ENCODE data around the gene SLC4A1. TPM values are rescaled to one million over a fixed set of nuclear protein-coding genes. Genes with fewer than 3 reads are reported as not detected.

SLC4A1 gene
- total and polyA plus RNA-seq, 11 donors = 0.03 to 3.3 (median 0.50) TPM; not detected in 2

- no peak for ATAC-seq
- H3K27me3 ChIP-seq = peaks cover 22 to 49% (median 32%) of the 10 kb centered on the region in 9 donors
- H3K4me1 ChIP-seq = peaks cover 0 to 32% (median 20%) of the 10 kb centered on the region in 12 donors
- intact Hi-C loops (cut with DNase I) = loop anchor here in 1 of 10 donors (5.0 kb wide), 1 partner anchor 49 kb away; no protein-coding TSS in a partner anchor
- no peaks in the 10 kb centered on the region for H3K36me3 ChIP-seq
- no peak overlapping the region for H3K27ac ChIP-seq
- no peak for TF ChIP-seq POLR2A (IDR thresholded peaks at IDR 0.05)
- no peak for TF ChIP-seq CTCF (IDR thresholded peaks at IDR 0.05)
- H3K4me3 ChIP-seq = no peak overlapping the region
- WGBS, 4 donors = 59 to 100% (median 80%) methylated on average over 1 to 5 of the region's 5 CpGs
- no peak for DNase-seq
- no peaks in the 10 kb centered on the region for H3K9me3 ChIP-seq
Measured at GRCh38 chr17:44311562-44312181, 43.7 kb upstream of the SLC4A1 start.

GRCh38 chr17:44310609-44311376, 42.9 kb upstream of the SLC4A1 start:
- no peak for TF ChIP-seq CTCF (IDR thresholded peaks at IDR 0.05)
- TF ChIP-seq POLR2A (IDR thresholded peaks at IDR 0.05) = no peak
- no peaks in the 10 kb centered on the region for H3K36me3 ChIP-seq
- ATAC-seq (no peak), DNase-seq (no peak)
- H3K4me1 ChIP-seq = peaks cover 0 to 32% (median 19%) of the 10 kb centered on the region in 12 donors
- no peak overlapping the region for H3K4me3 ChIP-seq
- intact Hi-C loops (cut with DNase I) = loop anchor here in 1 of 10 donors (5.0 kb wide), 1 partner anchor 48 kb away; no protein-coding TSS in a partner anchor
- peaks cover 15 to 47% (median 27%) of the 10 kb centered on the region in 9 donors for H3K27me3 ChIP-seq
- H3K9me3 ChIP-seq = no peaks in the 10 kb centered on the region
- 68 to 77% (median 73%) methylated on average over 8 to 10 of the region's 10 CpGs for WGBS, 4 donors
- H3K27ac ChIP-seq = no peak overlapping the region

- intact Hi-C loops (cut with DNase I) = loop anchor here in 1 of 10 donors (5.0 kb wide), 1 partner anchor 48 kb away; no protein-coding TSS in a partner anchor
- Histone ChIP-seq H3K27me3 (peaks cover 10 to 42% (median 24%) of the 10 kb centered on the region in 9 donors), H3K9me3 (no peaks in the 10 kb centered on the region), H3K4me3 (no peak overlapping the region), H3K4me1 (peaks cover 0 to 28% (median 17%) of the 10 kb centered on the region in 12 donors), H3K36me3 (no peaks in the 10 kb centered on the region), H3K27ac (no peak overlapping the region)
- DNase-seq = no peak
- no peak for TF ChIP-seq POLR2A (IDR thresholded peaks at IDR 0.05)
- no peak for TF ChIP-seq CTCF (IDR thresholded peaks at IDR 0.05)
- WGBS, 4 donors = 89 to 90% (median 89%) methylated on average over 2 of the region's 2 CpGs
- ATAC-seq = no peak
Measured at GRCh38 chr17:44310188-44310587, 42.3 kb upstream of the SLC4A1 start.

- TF ChIP-seq CTCF (IDR thresholded peaks at IDR 0.05) (no peak), POLR2A (IDR thresholded peaks at IDR 0.05) (no peak)
- peaks cover 0 to 21% (median 16%) of the 10 kb centered on the region in 12 donors for H3K4me1 ChIP-seq
- intact Hi-C loops (cut with DNase I) = loop anchor here in 1 of 10 donors (5.0 kb wide), 1 partner anchor 87 kb away; no protein-coding TSS in a partner anchor
- DNase-seq (no peak), ATAC-seq (no peak)
- 60 to 79% (median 65%) methylated on average over 4 to 5 of the region's 5 CpGs for WGBS, 4 donors
- no peaks in the 10 kb centered on the region for H3K9me3 ChIP-seq
- H3K36me3 ChIP-seq = no peaks in the 10 kb centered on the region
- H3K27me3 ChIP-seq = peaks cover 4 to 35% (median 18%) of the 10 kb centered on the region in 9 donors
- H3K4me3 ChIP-seq = no peak overlapping the region
- H3K27ac ChIP-seq = no peak overlapping the region
Measured at GRCh38 chr17:44309472-44309871, 41.5 kb upstream of the SLC4A1 start.

All from heart left ventricle (tissue), 16 donors.